Activated CD4-positive, alpha-beta T cell treated with anti-CD3 and anti-CD28 coated beads, Interleukin-2, amount 50 U/mL, for 24 hours (primary cell): ENCODE data around the gene HNRNPH1.

Source experiments
- DNase-seq, 2 donors: peaks; one replicate each; pipeline ENCODE4 v3.0.0-alpha.2; 2020; ENCODE audit warnings: low read depth in 1 of 2, low spot score in 1 of 2

Gene HNRNPH1

GRCh38 chr5:179623906-179624741, 653 bp upstream of the HNRNPH1 start:
- DNase-seq: peak in 1 of 2 donors; percentile 48

- no peak for DNase-seq
These were observed 1.8 kb downstream of the HNRNPH1 start for GRCh38 chr5:179621551-179622214.

DNA sequence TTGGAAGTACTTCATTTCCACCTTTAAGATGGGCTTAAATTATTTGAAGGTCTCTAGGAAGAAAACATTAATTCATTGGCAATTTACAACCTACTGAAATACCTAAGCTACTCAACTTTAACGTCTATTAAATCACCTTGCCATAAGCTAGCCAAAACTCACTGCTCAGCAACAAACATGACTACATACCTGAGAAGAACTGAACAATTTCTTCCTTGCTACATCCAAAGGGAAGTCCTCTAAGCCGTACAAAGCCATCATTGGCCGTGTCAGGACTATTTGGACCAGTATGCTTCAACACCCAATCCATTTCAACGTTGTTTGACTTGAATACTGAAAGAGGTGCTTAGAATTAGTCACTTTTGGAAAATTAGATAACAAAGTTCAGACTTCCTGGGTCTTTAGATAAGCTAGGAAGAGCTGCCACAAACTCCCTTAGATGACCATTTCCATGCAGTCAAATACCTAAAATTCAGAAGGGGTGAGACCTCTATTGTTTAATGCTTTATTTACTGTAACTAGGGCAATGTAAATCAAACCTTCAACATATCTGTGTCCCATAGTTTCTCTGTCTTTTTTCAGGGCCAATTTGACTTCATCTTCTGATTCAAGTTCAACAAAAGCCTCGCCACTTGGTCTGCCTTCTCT, 2.6 kb downstream of the HNRNPH1 start:
- no peak for DNase-seq

DNA sequence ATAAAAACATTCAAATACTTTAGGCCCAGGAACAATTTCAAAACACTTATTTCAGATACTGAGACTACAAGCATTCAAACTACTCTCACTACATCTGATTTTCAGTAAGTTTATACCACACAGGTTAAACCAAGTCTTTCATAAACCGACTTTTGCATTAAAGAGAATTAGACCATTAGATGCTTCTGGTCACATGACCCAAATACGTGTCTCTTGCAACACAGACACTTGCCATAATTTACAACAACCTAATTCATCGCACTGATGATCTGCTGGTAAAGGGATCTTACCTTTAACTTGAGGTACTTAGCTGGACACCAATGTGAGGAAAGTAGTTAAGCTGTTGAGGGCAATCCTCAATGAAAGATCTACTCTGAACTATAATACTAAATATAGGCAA, 3.2 kb downstream of the HNRNPH1 start:
- DNase-seq: no peak

GRCh38 chr5:179619776-179620175, 3.7 kb downstream of the HNRNPH1 start:
- no peak for DNase-seq

- no peak for DNase-seq
These were observed 4.4 kb downstream of the HNRNPH1 start for GRCh38 chr5:179618923-179619554.

GRCh38 chr5:179617930-179618329, 5.5 kb downstream of the HNRNPH1 start:
- no peak for DNase-seq

GRCh38 chr5:179616002-179616594, 7.4 kb downstream of the HNRNPH1 start:
- DNase-seq: no peak

GRCh38 chr5:179615203-179615602, 8.3 kb downstream of the HNRNPH1 start:
- DNase-seq: no peak

GRCh38 chr5:179614745-179615144, 8.7 kb downstream of the HNRNPH1 start:
- no peak for DNase-seq

DNA sequence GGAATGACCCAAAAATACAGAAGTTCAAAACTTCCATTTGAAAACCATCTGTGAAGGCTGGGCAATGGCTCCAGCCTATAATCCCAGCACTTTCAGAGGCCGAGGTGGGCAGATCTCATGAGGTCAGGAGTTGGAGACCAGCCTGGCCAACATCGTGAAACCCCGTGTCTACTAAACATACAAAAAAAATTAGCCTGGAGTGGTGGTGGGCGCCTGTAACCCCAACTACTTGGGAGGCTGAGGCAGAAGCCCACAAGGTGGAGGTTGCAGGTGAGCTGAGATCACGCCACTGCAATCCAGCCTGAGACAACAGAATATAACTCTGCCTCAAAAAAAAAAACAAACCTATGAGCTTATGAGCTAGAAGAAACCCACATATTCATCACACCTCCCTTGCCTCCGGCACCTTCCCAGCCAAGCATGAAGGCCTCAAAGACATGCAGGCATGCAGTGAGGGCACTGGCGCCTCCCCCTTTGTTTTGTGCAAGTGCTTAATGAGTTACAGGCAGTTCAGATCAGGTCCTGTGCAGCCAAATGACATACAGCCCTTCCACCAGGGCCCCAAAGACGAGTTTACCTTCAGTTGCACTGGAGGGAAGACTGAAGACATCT, 9.9 kb downstream of the HNRNPH1 start:
- DNase-seq: no peak

DNA sequence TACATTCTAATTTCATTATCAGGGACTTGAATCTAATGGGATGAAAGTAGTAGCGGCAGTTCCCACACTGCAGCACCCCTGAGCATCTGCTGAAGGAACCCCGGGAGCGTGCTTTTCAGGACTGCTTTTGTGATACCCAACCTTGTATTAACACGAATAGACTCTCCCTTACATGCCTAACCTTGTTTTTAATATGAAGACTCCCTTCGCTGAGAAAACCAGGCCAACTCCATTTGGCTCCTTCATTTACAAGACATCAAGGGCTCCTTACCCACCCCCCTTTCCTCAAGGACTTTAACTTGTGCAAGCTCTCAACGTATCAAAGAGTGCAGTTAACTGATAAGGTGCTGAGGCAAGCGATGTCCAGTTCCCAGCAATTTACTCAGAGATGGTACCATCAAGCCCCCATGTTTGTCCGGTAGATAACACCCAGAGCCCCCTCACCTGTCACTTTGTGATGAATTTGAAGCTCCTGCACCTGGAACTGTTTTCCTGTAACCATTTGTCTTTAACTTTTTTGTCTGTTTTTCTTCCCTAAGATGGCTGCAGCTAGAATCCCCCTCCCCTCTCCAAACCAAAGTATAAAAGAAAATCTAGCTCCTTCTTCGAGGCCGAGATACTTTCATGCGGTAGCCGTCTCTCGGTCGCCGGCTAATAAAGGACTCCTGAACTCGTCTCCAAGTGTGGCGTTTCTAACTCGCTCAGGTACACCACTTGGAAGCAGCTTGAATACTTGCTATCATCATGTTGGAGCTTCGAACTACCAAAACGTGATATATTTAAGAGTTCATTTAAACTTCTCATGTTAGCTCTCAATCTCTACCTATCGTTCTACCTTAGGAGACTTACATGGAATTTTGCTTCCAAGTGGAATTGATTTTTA, 10.7 kb downstream of the HNRNPH1 start:
- DNase-seq: no peak

- DNase-seq: no peak
These were observed 12.6 kb downstream of the HNRNPH1 start for GRCh38 chr5:179610903-179611265.

- DNase-seq: no peak
These were observed 13.2 kb downstream of the HNRNPH1 start for GRCh38 chr5:179610109-179610902.

DNA sequence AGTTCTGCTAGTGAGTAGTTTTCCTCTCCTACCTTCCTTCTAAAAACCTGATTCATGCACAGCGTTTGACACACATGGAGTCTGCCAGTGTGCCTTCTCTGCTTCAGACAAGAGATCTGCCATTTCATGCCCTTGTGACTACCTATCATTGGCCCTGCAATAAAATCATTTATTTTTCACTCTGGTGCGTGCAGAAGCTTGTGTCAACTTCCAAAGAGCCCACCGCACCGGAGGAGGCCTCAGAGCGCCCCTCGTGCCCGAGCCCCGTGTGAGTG, 13.7 kb downstream of the HNRNPH1 start:
- DNase-seq: no peak

DNA sequence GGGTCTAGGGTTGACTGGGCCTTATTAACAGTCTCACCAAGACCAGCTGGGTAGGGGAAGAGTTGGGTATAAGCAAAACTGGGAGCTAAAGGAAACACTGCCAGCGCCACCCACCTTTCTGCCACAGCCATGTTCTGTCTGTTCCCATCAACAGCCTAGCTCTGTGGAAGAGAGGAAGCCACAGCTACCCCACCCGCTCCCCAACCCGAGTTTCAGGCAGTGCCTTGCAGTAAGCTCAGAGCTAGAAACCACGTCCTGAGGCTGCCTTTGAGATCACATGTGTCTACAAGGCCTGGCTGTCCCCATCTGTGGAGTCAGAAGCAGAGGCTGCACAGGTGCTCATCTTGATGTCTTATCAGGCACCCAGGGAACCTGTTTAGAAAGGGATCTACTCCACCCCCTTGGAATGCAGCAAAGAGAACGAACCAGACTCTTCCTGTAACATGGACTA, 15.3 kb downstream of the HNRNPH1 start:
- DNase-seq: no peak

GRCh38 chr5:179607160-179607931, 16.1 kb downstream of the HNRNPH1 start:
- no peak for DNase-seq

GRCh38 chr5:179606910-179607159, 16.6 kb downstream of the HNRNPH1 start:
- DNase-seq: no peak
